Kidney epithelial cell (primary cell): ENCODE results near the gene ZCCHC17. TPM values are rescaled to one million over a fixed set of nuclear protein-coding genes. Genes with fewer than 3 reads are reported as not detected.
A peak's percentile ranks its signal among the peaks of the same experiment; 100 is the strongest.

Source experiments
- DNase-seq: peaks from one replicate; pipeline ENCODE4 v3.0.0-alpha.2; 2010; ENCODE audit warnings: low read depth
- H3K27me3 ChIP-seq: 2 replicates; pipeline ENCODE4 v1.6.0; 2011; ENCODE audit warnings: low read length; ENCODE audit not compliant: control insufficient read depth, insufficient read depth
- H3K36me3 ChIP-seq: 2 replicates; pipeline ENCODE4 v1.5.1; 2011; ENCODE audit warnings: low read length; ENCODE audit not compliant: control insufficient read depth, insufficient read depth
- H3K4me3 ChIP-seq: 2 replicates; pipeline ENCODE4 v1.5.1; 2011; ENCODE audit warnings: low read depth, mild to moderate bottlenecking, control low read depth, low read length
- CTCF ChIP-seq: IDR thresholded peaks from 2 replicates; pipeline ENCODE4 v1.5.1; 2011; ENCODE audit warnings: mild to moderate bottlenecking, moderate library complexity, low read length, control low read depth, inconsistent platforms; ENCODE audit not compliant: insufficient read depth, poor library complexity, severe bottlenecking
- total RNA-seq: library from RNA; depleted of rRNA; stranded (reverse); fragments of >200 nt; gene quantifications from 2 replicates; pipeline ENCODE4 v1.2.3, GENCODE V29; 2015

Gene ZCCHC17
- total RNA-seq, 1 donor from 2014 or later, result 44.1 TPM

- peak; percentile 43 for DNase-seq
- Histone ChIP-seq H3K27me3 (no peaks in the 10 kb centered on the region), H3K4me3 (no peak overlapping the region), H3K36me3 (no peaks in the 10 kb centered on the region)
- TF ChIP-seq CTCF, result peak; percentile 23
Measured at GRCh38 chr1:31396633-31397351, 100.0 kb downstream of the ZCCHC17 start.

GRCh38 chr1:31397360-31398095 lies 100.7 kb downstream of the ZCCHC17 start:
- DNase-seq, result no peak

GRCh38 chr1:31398246-31398645 lies 101.4 kb downstream of the ZCCHC17 start:
- Histone ChIP-seq H3K27me3 (no peaks in the 10 kb centered on the region), H3K36me3 (no peaks in the 10 kb centered on the region), H3K4me3 (no peak overlapping the region)
- DNase-seq, result no peak
- no peak for TF ChIP-seq CTCF

More at GRCh38 chr1:31397360-31398095, 100.7 kb downstream of the ZCCHC17 start:
- TF ChIP-seq CTCF, result no peak
- no peaks in the 10 kb centered on the region for H3K27me3 ChIP-seq
- H3K4me3 ChIP-seq, result no peak overlapping the region
- no peaks in the 10 kb centered on the region for H3K36me3 ChIP-seq

GRCh38 chr1:31399976-31400375 lies 103.1 kb downstream of the ZCCHC17 start:
- Histone ChIP-seq H3K27me3 (no peaks in the 10 kb centered on the region), H3K4me3 (no peak overlapping the region), H3K36me3 (no peaks in the 10 kb centered on the region)
- no peak for DNase-seq
- no peak for TF ChIP-seq CTCF

GRCh38 chr1:31400393-31400792 lies 103.6 kb downstream of the ZCCHC17 start:
- DNase-seq, result no peak
- no peak overlapping the region for H3K4me3 ChIP-seq
- no peaks in the 10 kb centered on the region for H3K36me3 ChIP-seq
- TF ChIP-seq CTCF, result no peak
- H3K27me3 ChIP-seq, result no peaks in the 10 kb centered on the region
